Caki2 (cell line): ENCODE results near the gene RETREG2. TPM values are rescaled to one million over a fixed set of nuclear protein-coding genes. Genes with fewer than 3 reads are reported as not detected.
"Not testable (repeated sequence)": the region's sequence is repeated elsewhere in the genome, so short reads cannot be mapped to it uniquely, and the experiment has no call there.

Experiments
- DNase-seq: peaks from one replicate; pipeline ENCODE4 v3.0.0-alpha.2; 2015; ENCODE audit warnings: low read depth
- in situ Hi-C: cut with HindIII; loops from 2 replicates; pipeline ENCODE4 v1.10.0; 2016; ENCODE audit warnings: low sequenced_read_pairs, low pct_unique_long_range_greater_than_20kb, mixed read lengths
- total RNA-seq: library from RNA; depleted of rRNA; stranded (reverse); fragments of >200 nt; shearing (Covaris generic); gene quantifications from 2 replicates; pipeline ENCODE4 v1.2.3, GENCODE V29; 2014; ENCODE audit warnings: low replicate concordance

The RETREG2 gene
- total RNA-seq, 1 experiment from 2014 or later = 72.1 TPM

GRCh38 chr2:219182331-219183150 is 4.5 kb downstream of the RETREG2 start:
- in situ Hi-C loops = no loop called here
- DNase-seq = no peak

GRCh38 chr2:219183151-219183772 is 5.2 kb downstream of the RETREG2 start:
- in situ Hi-C loops = no loop called here
- DNase-seq = no peak

- no peak for DNase-seq
- in situ Hi-C loops = no loop called here
Observed at GRCh38 chr2:219184121-219184520, 6.0 kb downstream of the RETREG2 start.

GRCh38 chr2:219186754-219187456 is 8.8 kb downstream of the RETREG2 start:
- DNase-seq = no peak
- in situ Hi-C loops = no loop called here

GRCh38 chr2:219197388-219197787 is 19.3 kb downstream of the RETREG2 start:
- in situ Hi-C loops = no loop called here
- DNase-seq = no peak

- no peak for DNase-seq
- in situ Hi-C loops = no loop called here
Observed at GRCh38 chr2:219198974-219199373, 20.9 kb downstream of the RETREG2 start.

- in situ Hi-C loops = no loop called here
- DNase-seq = no peak
Observed at GRCh38 chr2:219199470-219200211, 21.6 kb downstream of the RETREG2 start.

- DNase-seq, in situ Hi-C loops: not testable (repeated sequence)
Observed at GRCh38 chr2:219200502-219201326, 22.6 kb downstream of the RETREG2 start.

- in situ Hi-C loops, DNase-seq: not testable (repeated sequence)
Observed at GRCh38 chr2:219201331-219201730, 23.3 kb downstream of the RETREG2 start.

GRCh38 chr2:219204425-219205164 is 26.5 kb downstream of the RETREG2 start:
- in situ Hi-C loops = no loop called here

GRCh38 chr2:219205165-219205538 is 27.1 kb downstream of the RETREG2 start:
- in situ Hi-C loops = no loop called here
- DNase-seq = no peak

More at GRCh38 chr2:219204425-219205164, 26.5 kb downstream of the RETREG2 start:
- no peak for DNase-seq

- DNase-seq = no peak
- in situ Hi-C loops = no loop called here
Observed at GRCh38 chr2:219205981-219206327, 27.9 kb downstream of the RETREG2 start.

- peak; percentile 92 for DNase-seq
- in situ Hi-C loops = no loop called here
Observed at GRCh38 chr2:219206328-219207133, 28.5 kb downstream of the RETREG2 start, which contains the start of gene ZFAND2B. Gene ZFAND2B, plus strand, starts transcription at chr2:219206782. Its CDS starts 206 bp downstream, at chr2:219206988.

GRCh38 chr2:219207134-219207883 is 29.2 kb downstream of the RETREG2 start:
- in situ Hi-C loops = no loop called here
- DNase-seq = no peak

- in situ Hi-C loops = no loop called here
- no peak for DNase-seq
Observed at GRCh38 chr2:219207884-219208740, 30.0 kb downstream of the RETREG2 start.
